ENCODE measurements around the gene ATP8B3. TPM values are rescaled to one million over a fixed set of nuclear protein-coding genes. Genes with fewer than 3 reads are reported as not detected.

Gene ATP8B3
- total and polyA plus RNA-seq, 5 donors from 2014 or later: 1.1 to 12.2 (median 3.2) TPM

- ATAC-seq (ENCODE audit: low read depth in 2 of 2) (no peak), DNase-seq (no peak)
- no peaks in the 10 kb centered on the region for H3K27me3 Mint-ChIP-seq
- H3K27ac ChIP-seq (ENCODE audit: insufficient read depth, low read length, poor library complexity, severe bottlenecking): no peak overlapping the region
- peaks cover 3% of the 10 kb centered on the region for H3K36me3 Mint-ChIP-seq
- H3K4me1 Mint-ChIP-seq: peaks cover 4 to 18% (median 9%) of the 10 kb centered on the region in 4 donors
- H3K9me3 Mint-ChIP-seq: peaks cover 0 to 2% (median 0%) of the 10 kb centered on the region in 7 donors
- no peak overlapping the region for H3K4me3 Mint-ChIP-seq
- peaks cover 20% of the 10 kb centered on the region for H3K36me3 ChIP-seq (ENCODE audit: control insufficient read depth, insufficient read depth, low read length)
- no peak overlapping the region for H3K27ac Mint-ChIP-seq
- H3K9me3 ChIP-seq (ENCODE audit: control insufficient read depth in 2 of 2, low read length in 2 of 2): no peaks in the 10 kb centered on the region
- H3K27me3 ChIP-seq (ENCODE audit: control insufficient read depth, insufficient read depth, low read length): no peaks in the 10 kb centered on the region
- H3K4me3 ChIP-seq (ENCODE audit: low read depth, low read length): no peak overlapping the region
- H3K4me1 ChIP-seq (ENCODE audit: control insufficient read depth, insufficient read depth, low read length, poor library complexity, severe bottlenecking): peaks cover 20% of the 10 kb centered on the region
These were observed 2.3 kb upstream of the ATP8B3 start for GRCh38 chr19:1814391-1814790.

GRCh38 chr19:1813192-1814182 is 1.4 kb upstream of the ATP8B3 start:
- Histone ChIP-seq H3K9me3 (ENCODE audit: control insufficient read depth in 2 of 2, low read length in 2 of 2) (no peaks in the 10 kb centered on the region), H3K4me1 (ENCODE audit: control insufficient read depth, insufficient read depth, low read length, poor library complexity, severe bottlenecking) (peaks cover 20% of the 10 kb centered on the region), H3K27ac (ENCODE audit: insufficient read depth, low read length, poor library complexity, severe bottlenecking) (peak overlapping the region; percentile 61), H3K4me3 (ENCODE audit: low read depth, low read length) (peak overlapping the region; percentile 59), H3K36me3 (ENCODE audit: control insufficient read depth, insufficient read depth, low read length) (peaks cover 15% of the 10 kb centered on the region), H3K27me3 (ENCODE audit: control insufficient read depth, insufficient read depth, low read length) (no peaks in the 10 kb centered on the region)
- H3K27ac Mint-ChIP-seq: peak overlapping the region in 2 of 3 donors; percentile 92 to 94
- peak overlapping the region; percentile 89 to 97 (median 96) for H3K4me3 Mint-ChIP-seq
- peaks cover 3% of the 10 kb centered on the region for H3K36me3 Mint-ChIP-seq
- ATAC-seq (ENCODE audit: low read depth in 2 of 2) (no peak), DNase-seq (no peak)
- peaks cover 4 to 18% (median 9%) of the 10 kb centered on the region in 4 donors for H3K4me1 Mint-ChIP-seq
- no peaks in the 10 kb centered on the region for H3K27me3 Mint-ChIP-seq
- peaks cover 0 to 2% (median 0%) of the 10 kb centered on the region in 7 donors for H3K9me3 Mint-ChIP-seq

- Mint-ChIP-seq H3K27me3 (no peaks in the 10 kb centered on the region), H3K36me3 (no peaks in the 10 kb centered on the region), H3K27ac (peak overlapping the region; percentile 92 to 96 (median 94)), H3K4me3 (peak overlapping the region; percentile 89 to 97 (median 96)), H3K9me3 (peaks cover 0 to 2% (median 0%) of the 10 kb centered on the region in 7 donors), H3K4me1 (peaks cover 4 to 18% (median 9%) of the 10 kb centered on the region in 4 donors)
- peak; percentile 85 to 99 (median 85) for DNase-seq
- peaks cover 7% of the 10 kb centered on the region for H3K36me3 ChIP-seq (ENCODE audit: control insufficient read depth, insufficient read depth, low read length)
- H3K4me3 ChIP-seq (ENCODE audit: low read depth, low read length): peak overlapping the region; percentile 59
- no peaks in the 10 kb centered on the region for H3K9me3 ChIP-seq (ENCODE audit: control insufficient read depth in 2 of 2, low read length in 2 of 2)
- H3K27ac ChIP-seq (ENCODE audit: insufficient read depth, low read length, poor library complexity, severe bottlenecking): peak overlapping the region; percentile 61
- no peaks in the 10 kb centered on the region for H3K27me3 ChIP-seq (ENCODE audit: control insufficient read depth, insufficient read depth, low read length)
- peaks cover 20% of the 10 kb centered on the region for H3K4me1 ChIP-seq (ENCODE audit: control insufficient read depth, insufficient read depth, low read length, poor library complexity, severe bottlenecking)
- ATAC-seq (ENCODE audit: low read depth in 2 of 2): peak; percentile 77 to 78
These were observed 533 bp upstream of the ATP8B3 start for GRCh38 chr19:1812426-1813191.

GRCh38 chr19:1811472-1811894 is 593 bp downstream of the ATP8B3 start:
- Mint-ChIP-seq H3K4me1 (peaks cover 4 to 18% (median 9%) of the 10 kb centered on the region in 4 donors), H3K9me3 (peaks cover 0 to 2% (median 0%) of the 10 kb centered on the region in 7 donors), H3K36me3 (no peaks in the 10 kb centered on the region), H3K27ac (peak overlapping the region in 1 of 3 donors; percentile 62), H3K27me3 (no peaks in the 10 kb centered on the region), H3K4me3 (peak overlapping the region in 3 of 4 donors; percentile 66 to 83 (median 82))
- Histone ChIP-seq H3K36me3 (ENCODE audit: control insufficient read depth, insufficient read depth, low read length) (peaks cover 2% of the 10 kb centered on the region), H3K4me3 (ENCODE audit: low read depth, low read length) (peak overlapping the region; percentile 18), H3K27me3 (ENCODE audit: control insufficient read depth, insufficient read depth, low read length) (no peaks in the 10 kb centered on the region), H3K9me3 (ENCODE audit: control insufficient read depth in 2 of 2, low read length in 2 of 2) (no peaks in the 10 kb centered on the region), H3K4me1 (ENCODE audit: control insufficient read depth, insufficient read depth, low read length, poor library complexity, severe bottlenecking) (peaks cover 20% of the 10 kb centered on the region), H3K27ac (ENCODE audit: insufficient read depth, low read length, poor library complexity, severe bottlenecking) (peak overlapping the region; percentile 55)
- DNase-seq: peak in 1 of 3 donors; percentile 53
- no peak for ATAC-seq (ENCODE audit: low read depth in 2 of 2)

GRCh38 chr19:1810439-1811160 is 1.5 kb downstream of the ATP8B3 start:
- Histone ChIP-seq H3K36me3 (ENCODE audit: control insufficient read depth, insufficient read depth, low read length) (no peaks in the 10 kb centered on the region), H3K4me3 (ENCODE audit: low read depth, low read length) (no peak overlapping the region), H3K27ac (ENCODE audit: insufficient read depth, low read length, poor library complexity, severe bottlenecking) (no peak overlapping the region), H3K4me1 (ENCODE audit: control insufficient read depth, insufficient read depth, low read length, poor library complexity, severe bottlenecking) (peaks cover 20% of the 10 kb centered on the region), H3K27me3 (ENCODE audit: control insufficient read depth, insufficient read depth, low read length) (no peaks in the 10 kb centered on the region), H3K9me3 (ENCODE audit: control insufficient read depth in 2 of 2, low read length in 2 of 2) (no peaks in the 10 kb centered on the region)
- no peak for ATAC-seq (ENCODE audit: low read depth in 2 of 2)
- Mint-ChIP-seq H3K4me3 (peak overlapping the region; percentile 26 to 93 (median 68)), H3K36me3 (no peaks in the 10 kb centered on the region), H3K4me1 (peaks cover 4 to 18% (median 9%) of the 10 kb centered on the region in 4 donors), H3K9me3 (peaks cover 0 to 2% (median 0%) of the 10 kb centered on the region in 7 donors), H3K27ac (peak overlapping the region in 1 of 3 donors; percentile 29), H3K27me3 (no peaks in the 10 kb centered on the region)
- DNase-seq: no peak

GRCh38 chr19:1809678-1810077 is 2.4 kb downstream of the ATP8B3 start:
- Histone ChIP-seq H3K36me3 (ENCODE audit: control insufficient read depth, insufficient read depth, low read length) (no peaks in the 10 kb centered on the region), H3K4me1 (ENCODE audit: control insufficient read depth, insufficient read depth, low read length, poor library complexity, severe bottlenecking) (peaks cover 20% of the 10 kb centered on the region), H3K4me3 (ENCODE audit: low read depth, low read length) (no peak overlapping the region), H3K27me3 (ENCODE audit: control insufficient read depth, insufficient read depth, low read length) (no peaks in the 10 kb centered on the region), H3K9me3 (ENCODE audit: control insufficient read depth in 2 of 2, low read length in 2 of 2) (no peaks in the 10 kb centered on the region), H3K27ac (ENCODE audit: insufficient read depth, low read length, poor library complexity, severe bottlenecking) (no peak overlapping the region)
- Mint-ChIP-seq H3K9me3 (peaks cover 0 to 2% (median 0%) of the 10 kb centered on the region in 7 donors), H3K4me3 (peak overlapping the region in 1 of 4 donors; percentile 25), H3K27ac (no peak overlapping the region), H3K4me1 (peaks cover 4 to 18% (median 9%) of the 10 kb centered on the region in 4 donors), H3K27me3 (no peaks in the 10 kb centered on the region), H3K36me3 (no peaks in the 10 kb centered on the region)
- no peak for ATAC-seq (ENCODE audit: low read depth in 2 of 2)
- DNase-seq: no peak

GRCh38 chr19:1808395-1808731 is 3.7 kb downstream of the ATP8B3 start:
- no peak for DNase-seq
- H3K4me3 Mint-ChIP-seq: peak overlapping the region in 2 of 4 donors; percentile 28 to 43
- H3K36me3 Mint-ChIP-seq: no peaks in the 10 kb centered on the region
- H3K36me3 ChIP-seq (ENCODE audit: control insufficient read depth, insufficient read depth, low read length): no peaks in the 10 kb centered on the region
- H3K27me3 Mint-ChIP-seq: no peaks in the 10 kb centered on the region
- peaks cover 4 to 16% (median 9%) of the 10 kb centered on the region in 4 donors for H3K4me1 Mint-ChIP-seq
- no peak for ATAC-seq (ENCODE audit: low read depth in 2 of 2)
- peaks cover 0 to 2% (median 0%) of the 10 kb centered on the region in 7 donors for H3K9me3 Mint-ChIP-seq
- H3K4me3 ChIP-seq (ENCODE audit: low read depth, low read length): no peak overlapping the region
- H3K27me3 ChIP-seq (ENCODE audit: control insufficient read depth, insufficient read depth, low read length): no peaks in the 10 kb centered on the region
- H3K27ac Mint-ChIP-seq: no peak overlapping the region
- H3K9me3 ChIP-seq (ENCODE audit: control insufficient read depth in 2 of 2, low read length in 2 of 2): no peaks in the 10 kb centered on the region
- peaks cover 16% of the 10 kb centered on the region for H3K4me1 ChIP-seq (ENCODE audit: control insufficient read depth, insufficient read depth, low read length, poor library complexity, severe bottlenecking)
- no peak overlapping the region for H3K27ac ChIP-seq (ENCODE audit: insufficient read depth, low read length, poor library complexity, severe bottlenecking)
